Activated CD8-positive, alpha-beta T cell treated with anti-CD3 and anti-CD28 coated beads, Interleukin-2, amount 10 ng/mL, durations not matched to agents 7 days and 5 days (primary cell): ENCODE data around the gene SRC. TPM values are rescaled to one million over a fixed set of nuclear protein-coding genes. Genes with fewer than 3 reads are reported as not detected.

ENCODE experiments used
- ATAC-seq: fragments of 150-1000 bp; cut with Tn5 transposase; one replicate; pipeline ENCODE4 v1.10.0; 2021; ENCODE audit warnings: moderate library complexity
- CTCF ChIA-PET: fragments of 350-600 bp; sonication (Branson Sonifier 250); formaldehyde crosslinking; loops from one replicate; lab custom pipeline; 2021; ENCODE audit warnings: antibody characterized with exemption; lab: Charles Lee
- POLR2A ChIA-PET: fragments of 350-600 bp; sonication (Branson Sonifier 250); formaldehyde crosslinking; loops from one replicate; lab custom pipeline; 2021; ENCODE audit warnings: antibody characterized with exemption; lab: Charles Lee
- DNase-seq: peaks from one replicate; pipeline ENCODE4 v3.0.0-alpha.2; 2020
- H3K27ac Mint-ChIP-seq: one replicate; pipeline ENCODE4 v1.8.0; 2021; ENCODE audit warnings: mild to moderate bottlenecking, mixed read lengths
- H3K27me3 Mint-ChIP-seq: one replicate; pipeline ENCODE4 v1.8.0; 2021; ENCODE audit warnings: low read depth, mixed read lengths
- H3K36me3 Mint-ChIP-seq: one replicate; pipeline ENCODE4 v1.8.0; 2021; ENCODE audit warnings: low read depth, mixed read lengths
- H3K4me1 Mint-ChIP-seq: one replicate; pipeline ENCODE4 v1.8.0; 2021; ENCODE audit warnings: low read depth, mixed read lengths
- H3K4me3 Mint-ChIP-seq: one replicate; pipeline ENCODE4 v1.8.0; 2021; ENCODE audit warnings: mild to moderate bottlenecking, mixed read lengths
- H3K9me3 Mint-ChIP-seq: one replicate; pipeline ENCODE4 v1.8.0; 2022; ENCODE audit warnings: mixed read lengths; ENCODE audit not compliant: insufficient read depth
- total RNA-seq, 2 experiments: library from RNA; stranded (reverse); gene quantifications; one replicate each; pipeline ENCODE4 v1.2.3, GENCODE V29; 2021

The SRC gene
- total RNA-seq, 2 experiments from 2014 or later: 3.2 to 6.5 TPM

DNA sequence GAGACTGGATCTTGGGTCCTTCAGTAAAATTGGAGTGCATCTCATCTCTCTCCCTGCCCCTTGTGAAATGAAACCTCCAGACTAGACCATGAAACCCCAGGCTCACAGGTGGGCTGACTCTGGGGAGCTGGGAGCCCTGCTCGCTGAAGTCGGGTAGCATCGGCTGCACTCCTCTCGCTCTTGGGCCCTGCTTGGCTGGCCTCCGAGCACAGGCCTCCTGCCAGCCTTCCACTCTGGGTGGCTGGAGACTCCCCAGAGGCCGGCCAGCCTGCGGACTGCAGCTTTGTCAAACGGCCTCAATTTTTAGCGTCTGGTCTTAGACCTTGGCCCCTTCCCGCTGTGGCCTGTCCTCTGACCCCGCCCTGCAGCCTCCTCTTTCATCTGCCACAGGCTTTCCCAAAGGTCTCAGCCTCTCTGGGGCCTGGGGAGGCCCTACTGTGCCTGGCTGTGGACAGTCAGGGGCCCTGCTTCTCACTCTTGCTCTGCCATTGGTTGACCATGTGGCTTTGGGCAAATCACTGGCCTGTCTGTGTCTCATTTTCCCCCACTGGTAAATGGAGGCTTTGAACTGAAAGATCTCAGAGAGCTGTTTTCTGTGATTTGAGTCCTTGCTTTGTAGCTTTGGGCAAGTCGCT lies 45.1 kb downstream of the SRC start:
- no peak overlapping the region for H3K27ac Mint-ChIP-seq
- no peaks in the 10 kb centered on the region for H3K9me3 Mint-ChIP-seq
- no peaks in the 10 kb centered on the region for H3K36me3 Mint-ChIP-seq
- POLR2A ChIA-PET: no interaction called here
- H3K27me3 Mint-ChIP-seq: no peaks in the 10 kb centered on the region
- CTCF ChIA-PET: interaction anchor here (0.9 to 1.0 kb wide), 2 partner anchors 12 to 115 kb away, joined by 3 read pairs; no protein-coding TSS in a partner anchor
- no peak for DNase-seq
- no peaks in the 10 kb centered on the region for H3K4me1 Mint-ChIP-seq
- no peak overlapping the region for H3K4me3 Mint-ChIP-seq
- no peak for ATAC-seq

DNA sequence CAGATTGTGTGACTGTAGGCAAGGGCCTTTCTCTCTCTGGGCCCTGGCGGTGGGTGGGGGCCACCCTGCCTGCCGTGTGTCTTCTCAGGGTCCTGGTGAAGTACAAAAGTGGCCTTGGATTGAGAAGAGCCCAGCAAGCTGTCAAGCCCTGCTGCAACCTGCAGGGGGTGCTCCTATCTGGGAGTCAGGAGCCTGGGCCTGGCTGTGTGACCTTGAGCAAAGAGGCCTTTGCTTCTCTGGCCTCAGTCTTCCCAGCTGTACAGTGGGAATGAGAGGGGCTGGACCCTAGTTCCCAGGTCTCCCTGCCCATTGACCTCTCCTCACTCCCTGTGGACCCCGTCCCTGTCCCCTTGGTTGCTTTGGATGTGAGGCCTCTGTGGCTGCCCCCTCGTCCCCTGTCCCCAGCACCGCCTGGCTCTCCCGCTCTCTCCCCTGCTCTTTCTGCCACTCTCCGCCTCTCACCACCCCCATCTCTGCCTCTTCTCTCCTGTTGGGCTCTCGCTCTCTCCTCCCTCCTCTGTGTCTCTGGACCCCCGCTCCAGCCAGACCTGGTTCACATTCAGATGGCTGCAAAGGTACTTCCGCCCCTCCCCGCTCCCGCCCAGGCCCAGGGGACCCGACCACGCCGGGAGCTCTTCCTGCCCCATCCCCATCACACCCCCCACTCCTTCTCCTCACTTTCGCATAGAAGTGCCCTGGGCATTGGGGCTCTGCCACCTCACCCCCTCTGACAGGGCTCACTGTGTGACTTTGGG lies 46.7 kb downstream of the SRC start:
- no peak overlapping the region for H3K27ac Mint-ChIP-seq
- no peaks in the 10 kb centered on the region for H3K9me3 Mint-ChIP-seq
- no peak overlapping the region for H3K4me3 Mint-ChIP-seq
- DNase-seq: peak; percentile 57
- ChIA-PET POLR2A (no interaction called here), CTCF (interaction anchor here (0.6 to 1.8 kb wide), 3 partner anchors 128 to 141 kb away, joined by 3 to 9 read pairs (median 3); no protein-coding TSS in a partner anchor)
- no peaks in the 10 kb centered on the region for H3K4me1 Mint-ChIP-seq
- H3K27me3 Mint-ChIP-seq: no peaks in the 10 kb centered on the region
- ATAC-seq: peak; percentile 47
- no peaks in the 10 kb centered on the region for H3K36me3 Mint-ChIP-seq

DNA sequence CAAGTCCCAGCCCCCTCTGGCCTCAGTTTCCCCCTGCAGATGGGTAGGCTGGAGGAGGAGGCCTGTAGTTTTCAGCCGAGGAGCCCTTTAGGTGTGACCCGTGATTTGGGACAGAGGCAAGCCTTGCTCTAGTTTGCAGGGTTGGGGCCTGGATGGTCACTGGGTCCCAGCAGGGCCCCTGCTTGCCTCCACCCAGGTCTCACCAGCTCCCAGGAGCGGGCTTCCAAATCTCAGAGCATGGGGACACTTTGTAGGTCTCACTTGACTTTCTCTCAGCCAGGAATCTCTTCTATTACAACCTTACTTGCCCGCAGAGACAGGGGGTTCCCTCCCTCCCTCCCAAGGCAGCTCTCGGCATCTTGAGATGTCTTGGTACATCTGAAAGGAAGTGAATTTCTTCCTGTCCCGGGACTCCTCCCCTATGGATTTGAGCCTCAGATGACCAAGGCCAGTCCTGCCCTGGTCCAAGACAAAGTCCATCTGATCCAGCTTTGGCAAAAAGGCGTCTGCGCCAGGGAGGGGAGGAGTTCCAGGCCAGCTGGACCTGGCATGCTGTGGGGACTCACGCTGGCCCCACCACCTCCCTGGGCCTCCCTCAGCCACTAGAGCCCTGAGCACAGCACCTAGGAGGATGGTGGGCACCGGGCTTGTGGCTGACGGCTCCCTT lies 47.4 kb downstream of the SRC start:
- ATAC-seq (no peak), DNase-seq (no peak)
- CTCF ChIA-PET: interaction anchor here (0.6 to 1.8 kb wide), 2 partner anchors 132 to 141 kb away, joined by 3 to 9 read pairs; no protein-coding TSS in a partner anchor
- Mint-ChIP-seq H3K4me1 (no peaks in the 10 kb centered on the region), H3K36me3 (no peaks in the 10 kb centered on the region), H3K9me3 (no peaks in the 10 kb centered on the region), H3K27ac (no peak overlapping the region), H3K27me3 (no peaks in the 10 kb centered on the region), H3K4me3 (no peak overlapping the region)
- POLR2A ChIA-PET: no interaction called here

DNA sequence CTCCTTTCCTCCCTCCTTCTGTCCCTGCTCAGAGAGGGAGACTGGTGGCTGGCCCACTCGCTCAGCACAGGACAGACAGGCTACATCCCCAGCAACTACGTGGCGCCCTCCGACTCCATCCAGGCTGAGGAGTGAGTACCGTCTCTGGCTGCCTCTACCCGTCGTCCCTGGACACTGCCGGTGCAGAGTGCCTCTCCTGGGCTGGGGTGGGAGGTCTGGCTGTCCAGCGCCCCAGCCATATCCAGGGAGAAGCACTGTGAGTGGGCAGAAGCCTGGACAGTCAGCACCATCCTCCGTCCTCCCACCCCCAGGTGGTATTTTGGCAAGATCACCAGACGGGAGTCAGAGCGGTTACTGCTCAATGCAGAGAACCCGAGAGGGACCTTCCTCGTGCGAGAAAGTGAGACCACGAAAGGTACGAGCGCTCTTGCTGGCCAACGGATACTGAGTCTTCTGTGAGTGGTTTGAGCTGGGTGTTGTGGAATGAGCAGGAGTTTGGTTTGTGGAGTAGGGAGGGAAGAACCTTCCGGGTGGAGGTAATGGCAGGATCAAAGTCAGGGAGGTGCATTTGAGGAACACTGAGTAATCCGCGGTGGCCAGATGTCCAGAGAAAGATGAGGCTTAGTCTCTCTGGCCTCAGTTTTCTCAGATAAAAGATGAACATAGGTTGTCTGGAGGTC lies 48.1 kb downstream of the SRC start:
- no peaks in the 10 kb centered on the region for H3K4me1 Mint-ChIP-seq
- H3K27me3 Mint-ChIP-seq: no peaks in the 10 kb centered on the region
- H3K27ac Mint-ChIP-seq: peak overlapping the region; percentile 40
- no peaks in the 10 kb centered on the region for H3K36me3 Mint-ChIP-seq
- no peak for DNase-seq
- H3K4me3 Mint-ChIP-seq: no peak overlapping the region
- ATAC-seq: no peak
- ChIA-PET POLR2A (no interaction called here), CTCF (no interaction called here)
- H3K9me3 Mint-ChIP-seq: no peaks in the 10 kb centered on the region

DNA sequence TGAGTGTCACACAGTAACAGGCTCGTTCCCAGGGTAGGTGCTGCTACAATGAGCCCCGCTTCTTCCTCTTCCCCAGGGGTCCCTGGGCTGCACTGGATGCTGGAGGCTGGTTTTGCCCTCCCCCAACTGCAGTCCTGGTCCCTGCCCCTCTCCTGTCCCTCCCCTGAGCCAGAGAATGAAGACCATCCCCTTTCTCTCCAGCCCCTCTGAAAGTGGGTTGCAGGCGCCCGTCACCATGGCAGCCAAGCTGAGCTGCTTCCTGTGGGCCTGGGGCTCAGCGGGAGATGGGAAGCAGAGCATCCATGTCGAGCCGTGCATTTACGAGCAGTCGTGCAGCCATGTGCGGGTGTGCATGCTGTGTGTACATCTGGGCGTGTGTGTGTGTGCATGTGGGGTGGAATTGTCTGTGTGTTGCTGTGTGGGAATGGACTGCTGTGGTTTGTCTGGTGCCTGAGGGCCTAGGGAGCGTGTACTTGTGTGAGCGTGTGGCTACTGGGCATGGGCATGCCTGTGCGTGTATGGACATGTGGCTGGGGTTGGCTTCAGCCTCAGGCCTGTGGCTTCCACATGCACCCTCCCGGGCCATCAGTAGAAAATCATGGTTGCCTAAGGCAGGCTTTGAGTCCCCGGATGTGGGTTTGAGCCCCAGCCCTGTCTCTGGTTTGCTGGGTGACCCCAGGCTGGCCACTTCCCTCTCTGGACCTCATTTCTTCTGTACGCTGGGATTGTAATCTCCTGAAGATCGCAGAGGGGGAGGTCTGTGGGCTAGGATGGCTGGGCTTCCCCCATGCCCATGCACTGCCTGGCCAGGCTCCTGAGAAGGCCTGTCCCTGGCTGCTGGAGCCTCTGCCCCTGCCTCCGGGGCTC lies 48.8 kb downstream of the SRC start:
- no peak for DNase-seq
- H3K36me3 Mint-ChIP-seq: no peaks in the 10 kb centered on the region
- H3K4me3 Mint-ChIP-seq: no peak overlapping the region
- ChIA-PET CTCF (no interaction called here), POLR2A (no interaction called here)
- no peak for ATAC-seq
- no peaks in the 10 kb centered on the region for H3K4me1 Mint-ChIP-seq
- no peaks in the 10 kb centered on the region for H3K27me3 Mint-ChIP-seq
- no peak overlapping the region for H3K27ac Mint-ChIP-seq
- H3K9me3 Mint-ChIP-seq: no peaks in the 10 kb centered on the region

DNA sequence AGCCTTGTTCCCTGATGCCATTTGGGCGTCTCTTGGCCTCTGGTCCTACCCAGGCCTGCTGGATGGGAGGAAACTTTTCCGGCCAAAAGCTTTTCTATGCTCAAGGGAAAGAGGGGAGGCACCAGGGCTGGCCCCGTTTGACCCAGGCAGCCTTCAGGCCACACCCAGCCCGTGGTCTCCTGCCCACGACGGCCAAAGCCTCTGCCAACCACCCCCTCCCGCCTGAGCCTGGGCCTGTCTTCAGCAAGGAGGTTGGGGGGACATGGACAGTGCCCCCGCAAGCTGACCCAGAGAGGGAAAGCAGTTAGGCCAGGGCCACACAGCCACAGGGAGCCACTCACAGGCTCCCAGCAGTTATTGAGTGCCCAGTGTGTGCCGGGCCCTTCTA lies 49.5 kb downstream of the SRC start:
- Mint-ChIP-seq H3K36me3 (no peaks in the 10 kb centered on the region), H3K27ac (no peak overlapping the region), H3K4me1 (no peaks in the 10 kb centered on the region), H3K4me3 (no peak overlapping the region), H3K9me3 (no peaks in the 10 kb centered on the region), H3K27me3 (no peaks in the 10 kb centered on the region)
- ChIA-PET CTCF (no interaction called here), POLR2A (no interaction called here)
- DNase-seq (no peak), ATAC-seq (no peak)

DNA sequence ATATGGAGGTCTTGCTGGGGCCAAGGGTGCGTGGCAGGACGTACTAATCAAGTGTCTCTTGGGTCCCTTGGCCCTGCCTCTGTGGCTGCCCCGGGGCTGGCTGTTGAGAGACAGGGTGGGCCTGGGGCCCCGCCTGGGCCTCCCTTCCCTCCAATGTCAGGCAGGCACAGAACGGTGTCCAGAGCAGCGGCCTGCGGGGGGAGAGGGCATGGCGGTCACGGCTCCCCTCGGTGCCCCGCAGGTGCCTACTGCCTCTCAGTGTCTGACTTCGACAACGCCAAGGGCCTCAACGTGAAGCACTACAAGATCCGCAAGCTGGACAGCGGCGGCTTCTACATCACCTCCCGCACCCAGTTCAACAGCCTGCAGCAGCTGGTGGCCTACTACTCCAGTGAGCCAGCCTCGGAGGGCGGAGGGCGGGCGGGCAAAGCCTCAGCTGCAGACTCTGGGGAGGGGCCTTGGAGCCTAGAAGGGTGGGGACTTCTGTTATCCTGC lies 50.0 kb downstream of the SRC start:
- no peaks in the 10 kb centered on the region for H3K9me3 Mint-ChIP-seq
- no peaks in the 10 kb centered on the region for H3K27me3 Mint-ChIP-seq
- ATAC-seq (no peak), DNase-seq (no peak)
- H3K4me1 Mint-ChIP-seq: no peaks in the 10 kb centered on the region
- POLR2A ChIA-PET: no interaction called here
- no peak overlapping the region for H3K27ac Mint-ChIP-seq
- H3K4me3 Mint-ChIP-seq: no peak overlapping the region
- no peaks in the 10 kb centered on the region for H3K36me3 Mint-ChIP-seq
- CTCF ChIA-PET: no interaction called here

DNA sequence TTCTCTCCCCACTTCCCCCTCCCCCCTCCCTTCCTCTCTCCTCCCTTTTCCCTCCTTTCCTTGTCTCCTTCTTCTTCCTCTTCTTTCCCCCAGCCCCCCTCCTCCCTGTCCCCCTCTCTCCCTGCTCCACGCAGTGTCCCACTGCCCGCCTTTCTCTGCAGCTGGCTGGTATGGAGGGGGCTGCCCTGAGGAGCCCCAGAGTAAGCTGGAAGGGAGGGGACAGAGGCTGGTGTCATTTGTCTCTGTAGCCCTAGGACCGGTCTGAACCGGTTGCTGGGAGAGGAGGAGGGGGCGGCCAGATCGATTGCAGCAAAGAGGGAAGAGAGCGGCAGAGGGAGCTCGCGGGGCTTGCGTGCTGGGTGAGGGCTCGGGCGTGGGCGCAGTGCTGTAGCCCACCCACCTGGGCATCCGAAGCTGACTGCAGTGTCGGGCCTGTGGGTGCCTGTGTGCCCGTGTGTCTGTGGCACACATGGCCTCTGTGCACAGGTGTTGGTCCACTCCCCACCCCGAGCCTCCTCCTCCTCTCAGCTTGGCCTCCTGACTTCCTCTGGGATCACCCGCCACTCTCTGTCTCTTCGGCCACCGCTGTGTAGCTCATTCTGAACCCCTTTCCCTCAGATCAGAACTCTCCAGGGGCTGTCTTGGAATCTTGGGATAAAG lies 50.6 kb downstream of the SRC start:
- ChIA-PET CTCF (no interaction called here), POLR2A (no interaction called here)
- no peak for DNase-seq
- no peaks in the 10 kb centered on the region for H3K36me3 Mint-ChIP-seq
- H3K27me3 Mint-ChIP-seq: no peaks in the 10 kb centered on the region
- no peak overlapping the region for H3K27ac Mint-ChIP-seq
- ATAC-seq: no peak
- H3K4me3 Mint-ChIP-seq: no peak overlapping the region
- no peaks in the 10 kb centered on the region for H3K9me3 Mint-ChIP-seq
- no peaks in the 10 kb centered on the region for H3K4me1 Mint-ChIP-seq

DNA sequence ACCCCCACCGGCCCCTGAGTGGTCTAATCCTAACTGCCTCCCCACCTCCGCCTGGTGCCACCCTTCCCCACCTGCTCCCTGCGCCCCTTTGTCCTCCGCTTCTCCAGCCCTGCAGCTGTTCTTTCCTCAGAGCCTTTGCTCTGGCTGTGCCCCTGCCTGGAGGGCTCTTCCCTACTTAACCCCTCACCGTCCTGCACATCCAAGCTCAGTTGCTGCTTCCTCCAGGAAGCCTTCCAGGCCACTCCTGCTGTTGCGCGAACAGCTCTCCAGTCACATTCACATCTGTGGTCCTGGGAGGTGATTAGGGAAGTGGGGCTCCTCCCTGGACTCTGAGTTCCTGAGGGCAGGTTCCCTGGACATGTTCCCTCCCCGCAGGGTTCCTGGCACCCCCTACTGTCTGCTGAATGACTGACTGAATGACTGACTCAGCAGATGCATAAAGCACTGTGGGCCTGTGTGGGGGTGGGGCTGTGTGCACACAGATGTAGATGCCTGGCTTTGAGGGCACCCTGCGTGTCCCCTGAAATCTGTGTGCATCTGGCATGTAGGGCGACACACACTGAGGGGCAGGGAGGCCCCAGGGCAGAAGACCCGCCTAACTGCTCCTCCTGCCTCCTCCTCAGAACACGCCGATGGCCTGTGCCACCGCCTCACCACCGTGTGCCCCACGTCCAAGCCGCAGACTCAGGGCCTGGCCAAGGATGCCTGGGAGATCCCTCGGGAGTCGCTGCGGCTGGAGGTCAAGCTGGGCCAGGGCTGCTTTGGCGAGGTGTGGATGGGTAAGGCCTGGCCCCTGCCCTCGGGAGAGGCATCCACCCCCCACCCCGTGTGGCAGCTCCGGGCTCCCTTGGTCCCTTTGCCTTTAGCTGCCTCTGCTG lies 51.4 kb downstream of the SRC start:
- Mint-ChIP-seq H3K9me3 (no peaks in the 10 kb centered on the region), H3K27me3 (no peaks in the 10 kb centered on the region), H3K27ac (no peak overlapping the region), H3K36me3 (no peaks in the 10 kb centered on the region), H3K4me1 (no peaks in the 10 kb centered on the region), H3K4me3 (no peak overlapping the region)
- ATAC-seq (no peak), DNase-seq (no peak)
- CTCF ChIA-PET: no interaction called here
- POLR2A ChIA-PET: no interaction called here
